Measurements from ENCODE around the gene KIFAP3. TPM values are rescaled to one million over a fixed set of nuclear protein-coding genes. Genes with fewer than 3 reads are reported as not detected.

Gene KIFAP3
- total and polyA plus RNA-seq, 4 donors = 4.5 to 11.1 (median 6.9) TPM

- H3K36me3 ChIP-seq (ENCODE audit: control insufficient read depth in 4 of 4, insufficient read depth in 3 of 4, low read depth in 1 of 4, low read length in 3 of 4) = peaks cover 0 to 4% (median 1%) of the 10 kb centered on the region in 4 donors
- TF ChIP-seq HNF4A (conservative IDR thresholded peaks at IDR 0.05) (no peak), CTCF (IDR thresholded peaks at IDR 0.05; ENCODE audit: low read depth, low read length, missing input control) (no peak), FOXA1 (IDR thresholded peaks at IDR 0.05) (no peak), TAF1 (conservative IDR thresholded peaks at IDR 0.05) (no peak), RAD21 (IDR thresholded peaks at IDR 0.05) (no peak), ATF3 (IDR thresholded peaks at IDR 0.05) (no peak), JUND (IDR thresholded peaks at IDR 0.05) (no peak), YY1 (IDR thresholded peaks at IDR 0.05) (no peak), FOXA2 (IDR thresholded peaks at IDR 0.05) (no peak), NR2F2 (IDR thresholded peaks at IDR 0.05) (no peak), GABPA (IDR thresholded peaks at IDR 0.05 in 1 of 2, conservative IDR thresholded peaks at IDR 0.05 in 1 of 2) (no peak)
- TF ChIP-seq, protein P1, sequence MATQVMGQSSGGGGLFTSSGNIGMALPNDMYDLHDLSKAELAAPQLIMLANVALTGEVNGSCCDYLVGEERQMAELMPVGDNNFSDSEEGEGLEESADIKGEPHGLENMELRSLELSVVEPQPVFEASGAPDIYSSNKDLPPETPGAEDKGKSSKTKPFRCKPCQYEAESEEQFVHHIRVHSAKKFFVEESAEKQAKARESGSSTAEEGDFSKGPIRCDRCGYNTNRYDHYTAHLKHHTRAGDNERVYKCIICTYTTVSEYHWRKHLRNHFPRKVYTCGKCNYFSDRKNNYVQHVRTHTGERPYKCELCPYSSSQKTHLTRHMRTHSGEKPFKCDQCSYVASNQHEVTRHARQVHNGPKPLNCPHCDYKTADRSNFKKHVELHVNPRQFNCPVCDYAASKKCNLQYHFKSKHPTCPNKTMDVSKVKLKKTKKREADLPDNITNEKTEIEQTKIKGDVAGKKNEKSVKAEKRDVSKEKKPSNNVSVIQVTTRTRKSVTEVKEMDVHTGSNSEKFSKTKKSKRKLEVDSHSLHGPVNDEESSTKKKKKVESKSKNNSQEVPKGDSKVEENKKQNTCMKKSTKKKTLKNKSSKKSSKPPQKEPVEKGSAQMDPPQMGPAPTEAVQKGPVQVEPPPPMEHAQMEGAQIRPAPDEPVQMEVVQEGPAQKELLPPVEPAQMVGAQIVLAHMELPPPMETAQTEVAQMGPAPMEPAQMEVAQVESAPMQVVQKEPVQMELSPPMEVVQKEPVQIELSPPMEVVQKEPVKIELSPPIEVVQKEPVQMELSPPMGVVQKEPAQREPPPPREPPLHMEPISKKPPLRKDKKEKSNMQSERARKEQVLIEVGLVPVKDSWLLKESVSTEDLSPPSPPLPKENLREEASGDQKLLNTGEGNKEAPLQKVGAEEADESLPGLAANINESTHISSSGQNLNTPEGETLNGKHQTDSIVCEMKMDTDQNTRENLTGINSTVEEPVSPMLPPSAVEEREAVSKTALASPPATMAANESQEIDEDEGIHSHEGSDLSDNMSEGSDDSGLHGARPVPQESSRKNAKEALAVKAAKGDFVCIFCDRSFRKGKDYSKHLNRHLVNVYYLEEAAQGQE (IDR thresholded peaks at IDR 0.05) = no peak
- TF ChIP-seq, protein P2, sequence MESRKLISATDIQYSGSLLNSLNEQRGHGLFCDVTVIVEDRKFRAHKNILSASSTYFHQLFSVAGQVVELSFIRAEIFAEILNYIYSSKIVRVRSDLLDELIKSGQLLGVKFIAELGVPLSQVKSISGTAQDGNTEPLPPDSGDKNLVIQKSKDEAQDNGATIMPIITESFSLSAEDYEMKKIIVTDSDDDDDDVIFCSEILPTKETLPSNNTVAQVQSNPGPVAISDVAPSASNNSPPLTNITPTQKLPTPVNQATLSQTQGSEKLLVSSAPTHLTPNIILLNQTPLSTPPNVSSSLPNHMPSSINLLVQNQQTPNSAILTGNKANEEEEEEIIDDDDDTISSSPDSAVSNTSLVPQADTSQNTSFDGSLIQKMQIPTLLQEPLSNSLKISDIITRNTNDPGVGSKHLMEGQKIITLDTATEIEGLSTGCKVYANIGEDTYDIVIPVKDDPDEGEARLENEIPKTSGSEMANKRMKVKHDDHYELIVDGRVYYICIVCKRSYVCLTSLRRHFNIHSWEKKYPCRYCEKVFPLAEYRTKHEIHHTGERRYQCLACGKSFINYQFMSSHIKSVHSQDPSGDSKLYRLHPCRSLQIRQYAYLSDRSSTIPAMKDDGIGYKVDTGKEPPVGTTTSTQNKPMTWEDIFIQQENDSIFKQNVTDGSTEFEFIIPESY (IDR thresholded peaks at IDR 0.05) = no peak
These were observed 125.4 kb downstream of the KIFAP3 start for GRCh38 chr1:169949139-169949538.

GRCh38 chr1:169946206-169946605, 128.3 kb downstream of the KIFAP3 start:
- no peak for DNase-seq (ENCODE audit: low spot score)
- no peaks in the 10 kb centered on the region for H3K27me3 ChIP-seq (ENCODE audit: control insufficient read depth in 4 of 4, insufficient read depth in 4 of 4, low read length in 3 of 4)
- H3K4me1 ChIP-seq (ENCODE audit: control insufficient read depth in 4 of 4, insufficient read depth in 4 of 4, low read length in 3 of 4) = no peaks in the 10 kb centered on the region
- no peak overlapping the region for H3K4me3 ChIP-seq (ENCODE audit: low read depth in 1 of 3, low read length in 3 of 3)
- peaks cover 0 to 5% (median under 1%) of the 10 kb centered on the region in 4 donors for H3K36me3 ChIP-seq (ENCODE audit: control insufficient read depth in 4 of 4, insufficient read depth in 3 of 4, low read depth in 1 of 4, low read length in 3 of 4)
- no peak overlapping the region for H3K9ac ChIP-seq (ENCODE audit: low read depth in 1 of 2, low read length in 2 of 2)
- H3K27ac ChIP-seq (ENCODE audit: low read depth in 1 of 2, low read length in 2 of 2) = no peak overlapping the region
- H3K9me3 ChIP-seq (ENCODE audit: control insufficient read depth in 4 of 4, low read length in 3 of 4) = no peaks in the 10 kb centered on the region
- no peak for TF ChIP-seq HNF4A (conservative IDR thresholded peaks at IDR 0.05)

More at GRCh38 chr1:169949139-169949538, 125.4 kb downstream of the KIFAP3 start:
- H3K27ac ChIP-seq (ENCODE audit: low read depth in 1 of 2, low read length in 2 of 2) = no peak overlapping the region
- H3K4me3 ChIP-seq (ENCODE audit: low read depth in 1 of 3, low read length in 3 of 3) = no peak overlapping the region
- H3K27me3 ChIP-seq (ENCODE audit: control insufficient read depth in 4 of 4, insufficient read depth in 4 of 4, low read length in 3 of 4) = no peaks in the 10 kb centered on the region
- no peaks in the 10 kb centered on the region for H3K9me3 ChIP-seq (ENCODE audit: control insufficient read depth in 4 of 4, low read length in 3 of 4)
- H3K4me1 ChIP-seq (ENCODE audit: control insufficient read depth in 4 of 4, insufficient read depth in 4 of 4, low read length in 3 of 4) = no peaks in the 10 kb centered on the region
- DNase-seq (ENCODE audit: low spot score) = no peak
- H3K9ac ChIP-seq (ENCODE audit: low read depth in 1 of 2, low read length in 2 of 2) = no peak overlapping the region
